ENCODE measurements around the gene CIC.

CIC gene

DNA sequence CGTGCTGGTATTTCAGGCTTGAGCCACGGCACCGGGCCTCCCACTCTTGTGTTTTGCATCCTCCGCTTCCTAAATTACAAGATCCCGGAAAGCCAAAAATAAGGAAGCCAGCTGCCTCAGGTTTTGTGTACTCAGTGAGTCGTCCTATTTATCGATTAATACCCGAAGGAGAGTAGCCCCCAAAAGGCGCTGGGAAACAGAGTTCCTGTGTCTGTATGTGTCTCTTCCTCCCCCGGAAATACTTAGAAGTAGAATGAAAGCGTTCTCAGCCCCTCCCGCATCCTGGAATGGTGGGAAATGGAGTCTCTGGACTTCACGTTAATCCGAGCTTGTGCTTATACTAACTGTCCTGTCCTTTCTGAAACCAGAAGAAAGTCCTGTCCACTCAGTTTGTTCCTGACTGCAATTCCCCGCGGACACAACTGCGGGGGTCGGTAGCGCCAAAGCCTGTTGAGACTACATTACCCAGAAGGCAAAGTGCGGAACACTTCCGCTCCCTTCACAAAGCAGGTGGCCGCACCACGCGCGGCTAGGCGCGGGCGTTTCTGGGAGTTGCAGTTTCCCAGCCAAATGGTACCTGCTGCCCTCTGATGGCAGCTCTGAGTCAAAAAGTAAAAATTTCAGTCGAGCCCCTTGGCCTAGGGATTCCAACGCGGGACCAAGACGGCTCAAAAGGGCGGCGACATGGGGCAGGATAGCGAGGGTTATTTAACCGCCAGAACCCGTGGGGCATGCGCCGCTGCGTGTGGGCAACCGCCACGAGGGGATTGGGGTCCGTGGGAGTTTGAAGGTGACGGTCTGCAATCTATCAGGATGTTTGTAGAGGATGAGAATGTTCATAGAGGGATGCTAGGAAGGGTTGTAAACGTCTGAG, 24.5 kb upstream of the CIC start:
- H3K27ac ChIP-seq (ENCODE audit: low read length): peak overlapping the region; percentile 71
- H3K9me3 ChIP-seq (ENCODE audit: insufficient read depth, low read length): no peaks in the 10 kb centered on the region

DNA sequence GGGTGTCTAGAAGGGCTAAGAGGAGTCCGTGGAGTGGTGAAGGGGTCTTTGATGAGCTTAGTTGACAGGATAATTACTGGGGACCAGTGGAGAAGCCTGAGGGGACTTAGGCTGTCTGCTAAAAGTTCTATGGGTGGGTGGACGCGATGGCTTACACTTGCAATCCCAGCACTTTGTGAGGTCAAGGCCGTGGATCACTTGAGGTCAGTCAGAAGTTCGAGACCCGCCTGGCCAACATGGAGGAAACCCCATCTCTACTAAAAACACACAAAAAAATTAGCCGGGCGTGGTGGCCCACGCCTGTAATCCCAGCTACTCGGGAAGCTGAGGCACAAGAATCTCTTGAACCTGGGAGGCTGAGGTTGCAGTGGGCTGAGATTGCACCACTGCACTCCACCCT, 23.8 kb upstream of the CIC start:
- Histone ChIP-seq H2AFZ (ENCODE audit: low read depth, low read length) (peak overlapping the region; percentile 24), H3K79me2 (ENCODE audit: low read length) (peaks cover 39% of the 10 kb centered on the region), H3K9me3 (ENCODE audit: insufficient read depth, low read length) (no peaks in the 10 kb centered on the region), H3K9ac (ENCODE audit: low read length) (peak overlapping the region; percentile 44), H3K4me2 (ENCODE audit: low read length) (peak overlapping the region; percentile 84), H4K20me1 (ENCODE audit: insufficient read depth, low read length) (peaks cover 8% of the 10 kb centered on the region), H3K4me3 (ENCODE audit: low read length) (peak overlapping the region; percentile 82), H3K27ac (ENCODE audit: low read length) (peak overlapping the region; percentile 35), H3K27me3 (ENCODE audit: low read depth, low read length) (no peaks in the 10 kb centered on the region), H3K4me1 (ENCODE audit: low read length) (peaks cover 29% of the 10 kb centered on the region), H3K36me3 (replicated peaks; ENCODE audit: low read depth, low read length) (peaks cover 18% of the 10 kb centered on the region)
- no peak for TF ChIP-seq EZH2phosphoT487 (IDR thresholded peaks at IDR 0.05; ENCODE audit: low read depth)

More for the DNA sequence above, 24.5 kb upstream of the CIC start:
- H3K9ac ChIP-seq (ENCODE audit: low read length): peak overlapping the region; percentile 79
- H3K27me3 ChIP-seq (ENCODE audit: low read depth, low read length): no peaks in the 10 kb centered on the region
- H3K4me1 ChIP-seq (ENCODE audit: low read length): peaks cover 29% of the 10 kb centered on the region
- H3K4me2 ChIP-seq (ENCODE audit: low read length): peak overlapping the region; percentile 84
- peak overlapping the region; percentile 88 for H2AFZ ChIP-seq (ENCODE audit: low read depth, low read length)
- peak overlapping the region; percentile 82 for H3K4me3 ChIP-seq (ENCODE audit: low read length)
- H4K20me1 ChIP-seq (ENCODE audit: insufficient read depth, low read length): peaks cover 1% of the 10 kb centered on the region
- peak; percentile 83 for TF ChIP-seq CTCF (IDR thresholded peaks at IDR 0.05; ENCODE audit: low read depth, low read length)
- TF ChIP-seq EZH2phosphoT487 (IDR thresholded peaks at IDR 0.05; ENCODE audit: low read depth): no peak
- peaks cover 39% of the 10 kb centered on the region for H3K79me2 ChIP-seq (ENCODE audit: low read length)
- peaks cover 21% of the 10 kb centered on the region for H3K36me3 ChIP-seq (replicated peaks; ENCODE audit: low read depth, low read length)

GRCh38 chr19:42246143-42246921, 22.7 kb upstream of the CIC start:
- Histone ChIP-seq H3K4me1 (ENCODE audit: low read length) (peaks cover 19% of the 10 kb centered on the region), H3K9ac (ENCODE audit: low read length) (no peak overlapping the region), H3K27ac (ENCODE audit: low read length) (peak overlapping the region; percentile 13; the same call in 1 of the 2 replicates), H3K4me2 (ENCODE audit: low read length) (peak overlapping the region; percentile 28; the same call in 1 of the 2 replicates), H3K9me3 (ENCODE audit: insufficient read depth, low read length) (no peaks in the 10 kb centered on the region), H3K27me3 (ENCODE audit: low read depth, low read length) (no peaks in the 10 kb centered on the region), H3K4me3 (ENCODE audit: low read length) (no peak overlapping the region), H3K36me3 (replicated peaks; ENCODE audit: low read depth, low read length) (peaks cover 15% of the 10 kb centered on the region), H3K79me2 (ENCODE audit: low read length) (peaks cover 37% of the 10 kb centered on the region), H2AFZ (ENCODE audit: low read depth, low read length) (no peak overlapping the region), H4K20me1 (ENCODE audit: insufficient read depth, low read length) (peaks cover 17% of the 10 kb centered on the region)
- TF ChIP-seq EZH2phosphoT487 (IDR thresholded peaks at IDR 0.05; ENCODE audit: low read depth): no peak
- no peak for TF ChIP-seq CTCF (IDR thresholded peaks at IDR 0.05; ENCODE audit: low read depth, low read length)

- Histone ChIP-seq H3K4me1 (ENCODE audit: low read length) (peaks cover 23% of the 10 kb centered on the region), H3K9ac (ENCODE audit: low read length) (no peak overlapping the region), H3K27me3 (ENCODE audit: low read depth, low read length) (no peaks in the 10 kb centered on the region), H3K9me3 (ENCODE audit: insufficient read depth, low read length) (no peaks in the 10 kb centered on the region), H3K79me2 (ENCODE audit: low read length) (peaks cover 37% of the 10 kb centered on the region), H3K27ac (ENCODE audit: low read length) (peak overlapping the region; percentile 13; the same call in 1 of the 2 replicates), H3K4me2 (ENCODE audit: low read length) (no peak overlapping the region; the same call in 1 of the 2 replicates), H3K36me3 (replicated peaks; ENCODE audit: low read depth, low read length) (peaks cover 15% of the 10 kb centered on the region), H3K4me3 (ENCODE audit: low read length) (no peak overlapping the region), H4K20me1 (ENCODE audit: insufficient read depth, low read length) (peaks cover 23% of the 10 kb centered on the region), H2AFZ (ENCODE audit: low read depth, low read length) (no peak overlapping the region)
- no peak for TF ChIP-seq EZH2phosphoT487 (IDR thresholded peaks at IDR 0.05; ENCODE audit: low read depth)
- TF ChIP-seq CTCF (IDR thresholded peaks at IDR 0.05; ENCODE audit: low read depth, low read length): no peak
Measured at GRCh38 chr19:42246922-42247639, 22.0 kb upstream of the CIC start.

All from OCI-LY3 (cell line).